Mammary epithelial cell (primary cell): ENCODE results near the gene PNPLA1.

Source experiments
- EZH2 ChIP-seq: IDR thresholded peaks from 2 replicates; pipeline ENCODE4 v1.6.1; 2012; ENCODE audit warnings: low read length, inconsistent platforms, borderline replicate concordance
- TF ChIP-seq, protein P1 (sequence below), 2 donors: IDR thresholded peaks in 1 of 2; conservative IDR thresholded peaks in 1 of 2; 2 replicates each; pipeline ENCODE4 v1.5.1; 2011 to 2012; ENCODE audit warnings: inconsistent platforms in 2 of 2, low read length in 2 of 2, mild to moderate bottlenecking in 2 of 2, control low read depth in 1 of 2, low read depth in 1 of 2; ENCODE audit not compliant: insufficient read depth in 1 of 2; ENCODE audit errors: extremely low read depth in 1 of 2

DNA sequence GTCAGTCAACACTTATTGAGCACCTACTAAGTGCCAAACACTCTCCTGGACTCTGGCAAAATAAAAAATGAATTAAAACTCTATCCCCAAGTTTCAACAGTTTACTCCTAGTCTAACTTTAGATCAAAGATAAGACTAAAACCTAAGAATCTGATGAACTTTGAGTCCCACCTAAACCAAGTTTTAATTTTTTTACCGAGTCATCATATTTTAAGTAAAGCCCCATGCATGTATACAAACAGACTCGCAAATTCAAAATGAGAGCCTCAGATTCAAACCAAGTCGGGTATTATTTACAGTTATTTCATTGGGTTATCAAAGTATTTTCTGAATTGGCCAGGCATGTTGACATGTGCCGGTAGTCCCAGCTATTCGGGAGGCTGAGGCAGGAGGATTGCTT is 38.7 kb downstream of the PNPLA1 start:
- TF ChIP-seq, protein P1, sequence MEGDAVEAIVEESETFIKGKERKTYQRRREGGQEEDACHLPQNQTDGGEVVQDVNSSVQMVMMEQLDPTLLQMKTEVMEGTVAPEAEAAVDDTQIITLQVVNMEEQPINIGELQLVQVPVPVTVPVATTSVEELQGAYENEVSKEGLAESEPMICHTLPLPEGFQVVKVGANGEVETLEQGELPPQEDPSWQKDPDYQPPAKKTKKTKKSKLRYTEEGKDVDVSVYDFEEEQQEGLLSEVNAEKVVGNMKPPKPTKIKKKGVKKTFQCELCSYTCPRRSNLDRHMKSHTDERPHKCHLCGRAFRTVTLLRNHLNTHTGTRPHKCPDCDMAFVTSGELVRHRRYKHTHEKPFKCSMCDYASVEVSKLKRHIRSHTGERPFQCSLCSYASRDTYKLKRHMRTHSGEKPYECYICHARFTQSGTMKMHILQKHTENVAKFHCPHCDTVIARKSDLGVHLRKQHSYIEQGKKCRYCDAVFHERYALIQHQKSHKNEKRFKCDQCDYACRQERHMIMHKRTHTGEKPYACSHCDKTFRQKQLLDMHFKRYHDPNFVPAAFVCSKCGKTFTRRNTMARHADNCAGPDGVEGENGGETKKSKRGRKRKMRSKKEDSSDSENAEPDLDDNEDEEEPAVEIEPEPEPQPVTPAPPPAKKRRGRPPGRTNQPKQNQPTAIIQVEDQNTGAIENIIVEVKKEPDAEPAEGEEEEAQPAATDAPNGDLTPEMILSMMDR (conservative IDR thresholded peaks at IDR 0.05 in 1 of 2, IDR thresholded peaks at IDR 0.05 in 1 of 2; ENCODE audit: extremely low read depth in 1 of 2, insufficient read depth in 1 of 2, low read depth in 1 of 2, low read length in 2 of 2), result no peak
- no peak for TF ChIP-seq EZH2
